GM18870 (cell line): ENCODE results near the gene FAM53B.
A peak's percentile ranks its signal among the peaks of the same experiment; 100 is the strongest.
"Not testable (repeated sequence)": the region's sequence is repeated elsewhere in the genome, so short reads cannot be mapped to it uniquely, and the experiment has no call there.

Experiments
- ATAC-seq: cut with Tn5 transposase; IDR thresholded peaks from one replicate; pipeline ENCODE4 v1.9.1; 2021; ENCODE audit warnings: moderate library complexity; ENCODE audit not compliant: unreplicated experiment

The FAM53B gene

GRCh38 chr10:124744102-124745050, at the start of gene FAM53B:
Gene FAM53B, minus strand, starts transcription at chr10:124744378. Its CDS starts 37,665 bp downstream, at chr10:124706713.
- no peak for ATAC-seq

DNA sequence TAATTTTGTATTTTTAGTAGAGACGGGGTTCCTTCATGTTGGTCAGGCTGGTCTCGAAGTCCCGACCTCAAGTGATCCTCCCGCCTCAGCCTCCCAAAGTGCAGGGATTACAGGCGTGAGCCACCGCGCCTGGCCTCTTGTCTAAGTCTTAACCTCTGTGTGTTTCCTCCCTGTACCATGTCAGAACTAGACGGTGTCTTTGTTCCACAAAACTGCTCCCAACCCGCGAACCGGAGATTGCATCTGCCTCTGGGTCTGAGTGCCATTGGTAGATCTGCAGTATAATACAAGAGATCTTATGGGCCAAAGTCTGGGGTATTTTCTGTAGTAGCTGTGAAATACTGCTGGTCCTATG, 48.8 kb upstream of the FAM53B start:
- ATAC-seq = no peak

- peak; percentile 42 for ATAC-seq
Measured at GRCh38 chr10:124791547-124792348, 47.6 kb upstream of the FAM53B start, which contains the start of gene EEF1AKMT2. Gene EEF1AKMT2, minus strand, starts transcription at chr10:124791887. Its CDS starts 54 bp downstream, at chr10:124791833.

- ATAC-seq = not testable (repeated sequence)
Measured at GRCh38 chr10:124782900-124783299, 38.7 kb upstream of the FAM53B start.

DNA sequence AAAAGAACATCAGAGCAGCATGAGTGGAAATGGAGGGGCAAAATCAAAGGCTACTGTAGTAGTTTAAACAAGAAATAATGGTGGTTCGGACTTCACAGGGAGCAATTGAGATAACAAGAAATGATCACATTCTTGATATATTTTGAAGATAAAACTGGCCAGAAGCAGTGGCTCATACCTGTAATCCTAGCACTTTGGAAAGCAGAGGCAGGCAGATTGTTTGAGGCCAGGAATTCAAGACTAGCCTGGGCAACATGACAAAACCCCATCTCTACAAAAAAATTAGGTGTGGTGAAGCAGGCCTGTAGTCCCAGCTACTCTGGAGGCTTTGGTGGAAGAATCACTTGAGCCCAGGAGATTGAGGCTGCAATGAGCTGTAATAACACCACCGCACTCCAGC, 24.6 kb upstream of the FAM53B start:
- ATAC-seq = no peak

DNA sequence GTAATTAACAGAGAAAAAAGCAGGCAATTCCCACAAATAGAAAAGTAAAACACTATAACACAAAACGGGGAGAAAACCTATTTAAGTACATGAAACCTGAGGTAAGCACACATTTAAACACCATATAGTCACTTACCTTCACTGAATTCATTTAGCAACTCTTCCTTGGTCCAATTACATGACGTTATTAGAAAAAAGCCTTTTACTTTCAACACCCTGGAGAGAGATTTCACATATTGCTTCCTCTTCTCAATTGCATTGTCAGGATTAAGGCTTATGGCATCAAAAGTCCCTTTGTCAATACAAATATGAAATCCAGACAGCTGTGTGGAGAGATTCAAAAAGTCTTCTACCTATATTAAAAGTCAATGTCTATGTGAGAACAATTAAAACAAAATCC, 21.1 kb upstream of the FAM53B start:
- ATAC-seq = no peak

- no peak for ATAC-seq
Measured at GRCh38 chr10:124763267-124763666, 19.1 kb upstream of the FAM53B start.

DNA sequence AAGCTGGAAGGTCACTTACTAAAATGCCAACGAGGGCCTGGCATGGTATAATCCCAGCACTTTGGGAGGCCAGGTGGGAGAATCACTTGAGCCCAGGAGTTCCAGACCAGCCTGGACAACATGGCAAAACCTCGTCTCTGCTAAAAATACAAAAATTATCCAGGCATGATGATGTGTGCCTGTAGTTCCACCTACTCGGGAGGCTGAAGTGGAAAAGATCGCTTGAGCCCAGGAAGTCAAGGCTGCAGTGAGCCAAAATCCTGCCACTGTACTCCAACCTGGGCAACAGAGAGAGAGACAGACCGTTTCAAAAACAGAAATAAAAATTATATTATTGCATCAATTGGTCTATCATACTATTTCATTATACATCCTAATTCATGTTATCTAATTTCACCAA, 18.1 kb upstream of the FAM53B start:
- no peak for ATAC-seq

GRCh38 chr10:124756156-124756903, 12.2 kb upstream of the FAM53B start:
- no peak for ATAC-seq

DNA sequence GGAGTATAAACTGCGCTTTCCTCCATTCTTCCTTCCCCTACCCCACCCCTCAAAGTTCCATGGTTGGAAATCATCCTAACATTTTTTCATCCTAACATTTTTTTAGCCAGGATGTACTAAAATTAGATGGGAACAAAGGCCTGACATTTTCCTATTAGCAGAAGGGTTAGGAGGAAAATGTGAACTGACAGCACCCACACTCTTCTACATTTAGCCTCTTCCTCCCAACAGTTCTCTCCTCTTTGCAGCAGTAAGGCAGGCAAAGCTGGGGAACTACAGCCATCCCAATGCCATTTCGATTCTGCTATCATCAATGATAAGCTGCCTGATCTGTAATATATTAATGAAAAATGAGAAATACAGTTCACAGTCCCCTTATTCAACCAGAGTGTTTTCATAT, 11.4 kb upstream of the FAM53B start:
- ATAC-seq = no peak

GRCh38 chr10:124754227-124754626, 10.0 kb upstream of the FAM53B start:
- ATAC-seq = no peak

DNA sequence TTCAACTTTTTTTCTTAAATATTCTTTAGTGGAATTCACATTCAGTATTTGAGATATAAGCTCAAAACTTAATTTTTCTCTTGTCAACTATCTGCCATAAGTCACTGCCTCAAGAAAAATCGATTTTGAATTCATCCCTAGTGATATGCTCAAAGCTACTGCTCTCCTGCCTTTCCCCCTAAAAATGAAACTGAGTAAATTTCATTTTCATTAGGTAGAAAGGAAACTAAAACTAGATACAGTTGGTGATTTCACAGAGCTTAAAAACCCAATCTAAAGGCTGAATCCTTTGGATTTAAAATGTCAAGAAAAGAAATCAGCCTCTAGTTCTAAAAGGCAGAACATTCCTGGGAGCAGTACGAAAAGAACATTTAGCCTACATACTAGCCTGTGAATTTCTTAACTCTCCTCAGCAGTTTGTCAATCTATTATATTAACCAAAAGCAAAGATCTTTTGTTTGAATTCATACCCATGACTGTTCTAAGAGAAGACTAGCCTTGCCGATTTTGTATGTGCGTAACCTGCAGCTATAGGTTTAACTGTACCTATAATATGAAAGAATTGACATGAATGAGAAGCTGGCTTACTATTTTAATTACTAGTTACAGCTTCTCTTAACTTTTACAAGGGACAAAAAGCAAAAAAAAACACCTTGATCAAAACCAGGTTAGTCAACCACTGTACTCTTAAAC, 4.9 kb upstream of the FAM53B start:
- no peak for ATAC-seq

DNA sequence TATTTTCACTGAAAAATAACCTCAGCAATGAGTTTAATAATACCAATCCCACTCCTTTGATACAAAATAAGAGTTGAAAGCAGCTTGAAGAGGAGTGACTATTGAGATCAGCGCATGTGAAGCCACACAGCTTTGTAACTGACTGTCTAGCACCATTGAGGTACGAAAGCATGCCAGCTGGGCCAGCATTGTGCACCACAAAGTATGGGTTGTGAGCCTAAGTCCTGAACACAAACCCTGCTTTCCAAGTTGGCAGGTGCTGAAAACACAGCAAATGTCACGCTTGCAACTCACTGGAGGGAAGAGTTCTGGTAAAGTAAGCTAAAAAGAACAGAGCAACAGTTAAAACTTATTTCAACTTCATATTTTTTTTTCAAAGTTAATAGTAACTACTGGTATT, 4.0 kb upstream of the FAM53B start:
- ATAC-seq = no peak

GRCh38 chr10:124747745-124748144, 3.6 kb upstream of the FAM53B start:
- ATAC-seq = no peak

DNA sequence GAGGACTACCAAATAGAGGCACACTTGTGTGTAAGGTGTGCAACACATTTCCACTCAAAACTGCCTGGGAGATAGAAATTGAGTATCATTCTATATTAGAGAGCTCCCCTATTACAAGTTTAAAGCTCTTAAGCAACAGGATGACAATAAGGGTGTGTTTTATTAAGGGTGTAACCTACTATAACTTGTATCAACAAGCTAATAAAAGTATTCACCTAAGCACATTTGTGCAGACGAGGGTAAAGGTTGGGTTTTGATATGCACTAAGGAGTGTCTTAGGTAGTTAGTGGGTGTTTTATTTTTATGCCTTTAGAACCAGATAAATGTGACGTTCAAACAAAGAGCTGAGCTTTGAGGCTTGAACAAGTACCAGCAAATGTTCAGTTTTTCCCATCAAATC, 2.8 kb upstream of the FAM53B start:
- no peak for ATAC-seq

DNA sequence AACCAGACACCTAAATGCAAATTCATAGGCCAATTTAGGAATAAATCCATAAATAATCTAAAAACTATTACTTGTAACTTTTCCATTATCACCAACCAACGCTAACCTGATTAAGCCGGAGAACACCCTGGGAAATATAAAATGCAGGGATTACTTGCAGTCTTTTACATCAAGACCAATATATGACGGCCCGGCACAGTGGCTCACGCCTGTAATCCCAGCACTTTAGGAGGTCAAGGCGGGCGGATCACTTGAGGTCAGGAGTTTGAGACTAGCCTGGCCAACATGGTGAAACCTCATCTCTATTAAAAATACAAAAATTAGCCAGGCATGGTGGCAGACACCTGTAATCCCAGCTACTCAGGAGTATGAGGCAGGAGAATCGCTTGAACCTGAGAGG, 2.3 kb upstream of the FAM53B start:
- not testable (repeated sequence) for ATAC-seq

GRCh38 chr10:124745673-124746072, 1.5 kb upstream of the FAM53B start:
- ATAC-seq = no peak

GRCh38 chr10:124745252-124745651, 1.1 kb upstream of the FAM53B start:
- ATAC-seq = no peak

GRCh38 chr10:124743191-124744101, 732 bp downstream of the FAM53B start:
- ATAC-seq = no peak
